Smooth muscle cell (in vitro differentiated cells): ENCODE measurements around the gene DUOX2. TPM values are rescaled to one million over a fixed set of nuclear protein-coding genes. Genes with fewer than 3 reads are reported as not detected.
"Not testable (repeated sequence)": the region's sequence is repeated elsewhere in the genome, so short reads cannot be mapped to it uniquely, and the experiment has no call there.

Experiments used
- DNase-seq: peaks from one replicate; lab custom pipeline; 2025; ENCODE audit not compliant: unreplicated experiment; lab: John Stamatoyannopoulos, UW
- H2AFZ ChIP-seq: fragments of 200-600 bp; sonication (generic); 2 replicates; pipeline ENCODE4 v1.6.0; 2016; ENCODE audit warnings: antibody characterized with exemption, low read depth, mild to moderate bottlenecking
- H3F3A ChIP-seq: fragments of 200-600 bp; sonication (generic); 2 replicates; pipeline ENCODE4 v1.6.0; 2017; ENCODE audit warnings: antibody characterized with exemption, low read depth
- H3K27ac ChIP-seq: fragments of 200-600 bp; sonication (generic); 2 replicates; pipeline ENCODE4 v1.5.1; 2016; ENCODE audit warnings: low read depth, mild to moderate bottlenecking
- H3K27me3 ChIP-seq: fragments of 200-600 bp; sonication (generic); 2 replicates; pipeline ENCODE4 v1.6.1; 2016; ENCODE audit warnings: low read depth, mild to moderate bottlenecking
- H3K36me3 ChIP-seq: fragments of 200-600 bp; sonication (generic); 2 replicates; pipeline ENCODE4 v1.5.1; 2016; ENCODE audit warnings: low read depth
- H3K4me1 ChIP-seq: fragments of 200-600 bp; sonication (generic); 2 replicates; pipeline ENCODE4 v1.5.1; 2016; ENCODE audit warnings: low read depth
- H3K4me2 ChIP-seq: fragments of 200-600 bp; sonication (generic); 2 replicates; pipeline ENCODE4 v1.6.0; 2016; ENCODE audit warnings: mild to moderate bottlenecking
- H3K4me3 ChIP-seq: fragments of 200-600 bp; sonication (generic); 2 replicates; pipeline ENCODE4 v1.5.1; 2016; ENCODE audit warnings: mild to moderate bottlenecking
- H3K79me2 ChIP-seq: fragments of 200-600 bp; sonication (generic); 2 replicates; pipeline ENCODE4 v1.6.0; 2016; ENCODE audit warnings: low read depth, mild to moderate bottlenecking
- H3K9ac ChIP-seq: fragments of 200-600 bp; sonication (generic); 2 replicates; pipeline ENCODE4 v1.6.0; 2016; ENCODE audit warnings: low read depth
- H3K9me3 ChIP-seq: fragments of 200-600 bp; sonication (generic); replicated peaks from 2 replicates; pipeline ENCODE4 v1.5.1; 2016; ENCODE audit warnings: low read depth
- H4K20me1 ChIP-seq: fragments of 200-600 bp; sonication (generic); 2 replicates; pipeline ENCODE4 v1.6.0; 2016; ENCODE audit warnings: low read depth
- CTCF ChIP-seq: fragments of 200-600 bp; sonication (generic); IDR thresholded peaks from 2 replicates; pipeline ENCODE4 v1.5.1; 2017; ENCODE audit warnings: borderline replicate concordance, mild to moderate bottlenecking, antibody characterized with exemption; ENCODE audit not compliant: insufficient read depth, poor library complexity, severe bottlenecking
- WGBS: methylation state at CpG from one replicate; pipeline ENCODE4 v1.1.7; 2016; ENCODE audit warnings: low lambda C conversion rate; 5-methylcytosine and 5-hydroxymethylcytosine counted together
- polyA plus RNA-seq: library from polyadenylated mRNA; unstranded; fragments of >200 nt; fragmentation: Nextera tagmentation; extraction: Ambion mirVana; gene quantifications from 2 replicates; pipeline ENCODE4 v1.2.1, GENCODE V29; 2016
- total RNA-seq: library from RNA; depleted of rRNA; stranded (reverse); fragments of >200 nt; gene quantifications from 2 replicates; pipeline ENCODE4 v1.2.3, GENCODE V29; 2014

DUOX2 gene
- total and polyA plus RNA-seq, 2 experiments from 2014 or later, result 0.34 to 1.4 TPM

- no peak overlapping the region for H3K27ac ChIP-seq
- no peak for TF ChIP-seq CTCF
Observed at GRCh38 chr15:45083223-45083622, 30.7 kb downstream of the DUOX2 start.

GRCh38 chr15:45082412-45082811 lies 31.6 kb downstream of the DUOX2 start:
- DNase-seq, H3F3A ChIP-seq, H3K27ac ChIP-seq, H2AFZ ChIP-seq, H3K79me2 ChIP-seq, H3K9ac ChIP-seq, H4K20me1 ChIP-seq, H3K4me1 ChIP-seq, H3K4me3 ChIP-seq, H3K36me3 ChIP-seq, H3K9me3 ChIP-seq: not testable (repeated sequence)
- Histone ChIP-seq H3K4me2 (peak overlapping the region; percentile 37), H3K27me3 (peaks cover 11% of the 10 kb centered on the region)
- WGBS, result 27% methylated on average over 10 of the region's 10 CpGs

More at GRCh38 chr15:45083223-45083622, 30.7 kb downstream of the DUOX2 start:
- no peak overlapping the region for H2AFZ ChIP-seq
- H3K27me3 ChIP-seq, result peaks cover 11% of the 10 kb centered on the region
- DNase-seq, result no peak
- H3K4me2 ChIP-seq, result no peak overlapping the region
- H3K9ac ChIP-seq, result no peak overlapping the region
- H3K4me1 ChIP-seq, result no peaks in the 10 kb centered on the region
- no peaks in the 10 kb centered on the region for H3K36me3 ChIP-seq
- no peaks in the 10 kb centered on the region for H4K20me1 ChIP-seq
- no peaks in the 10 kb centered on the region for H3K79me2 ChIP-seq
- no peaks in the 10 kb centered on the region for H3F3A ChIP-seq
- H3K4me3 ChIP-seq, result no peak overlapping the region
- no peaks in the 10 kb centered on the region for H3K9me3 ChIP-seq

- H3K9me3 ChIP-seq, H3K4me1 ChIP-seq, H3K4me3 ChIP-seq, H3K79me2 ChIP-seq, H3K27ac ChIP-seq, H2AFZ ChIP-seq, H3K9ac ChIP-seq, H3K4me2 ChIP-seq, H4K20me1 ChIP-seq, H3K27me3 ChIP-seq, DNase-seq, H3F3A ChIP-seq, H3K36me3 ChIP-seq: not testable (repeated sequence)
- 98% methylated on average over 3 of the region's 3 CpGs for whole genome bisulfite sequencing
Observed at GRCh38 chr15:45080593-45080992, 33.4 kb downstream of the DUOX2 start.

GRCh38 chr15:45079628-45080246 lies 34.2 kb downstream of the DUOX2 start:
- H3K4me2 ChIP-seq, H3K79me2 ChIP-seq, H2AFZ ChIP-seq, H3F3A ChIP-seq, H3K4me3 ChIP-seq, H3K9ac ChIP-seq, H4K20me1 ChIP-seq, H3K9me3 ChIP-seq, H3K27me3 ChIP-seq, H3K4me1 ChIP-seq, DNase-seq, H3K36me3 ChIP-seq: not testable (repeated sequence)
- 43% methylated on average over 5 of the region's 5 CpGs for WGBS
- peak overlapping the region; percentile 19 for H3K27ac ChIP-seq

GRCh38 chr15:45079201-45079600 lies 34.8 kb downstream of the DUOX2 start:
- H3K27ac ChIP-seq, result peak overlapping the region; percentile 19
- 80% methylated on average over 5 of the region's 5 CpGs for WGBS
- not testable (repeated sequence) for H3F3A ChIP-seq

GRCh38 chr15:45077391-45077790 lies 36.6 kb downstream of the DUOX2 start:
- not testable (repeated sequence) for H4K20me1 ChIP-seq, H3K9me3 ChIP-seq, H3K27me3 ChIP-seq, H3K4me1 ChIP-seq, H3K4me3 ChIP-seq, DNase-seq, H3K79me2 ChIP-seq, H3K27ac ChIP-seq, H3F3A ChIP-seq, H3K9ac ChIP-seq, H2AFZ ChIP-seq, H3K36me3 ChIP-seq, H3K4me2 ChIP-seq
- 82% methylated on average over 2 of the region's 2 CpGs for WGBS

More at GRCh38 chr15:45079201-45079600, 34.8 kb downstream of the DUOX2 start:
- H3K9me3 ChIP-seq, H3K27me3 ChIP-seq, H4K20me1 ChIP-seq, H3K9ac ChIP-seq, H3K4me1 ChIP-seq, H3K4me2 ChIP-seq, DNase-seq, H2AFZ ChIP-seq, H3K36me3 ChIP-seq, H3K4me3 ChIP-seq, H3K79me2 ChIP-seq: not testable (repeated sequence)

- H3K27ac ChIP-seq, H2AFZ ChIP-seq, H3K27me3 ChIP-seq, H3K36me3 ChIP-seq, H3K4me1 ChIP-seq, H3K9me3 ChIP-seq, H3K4me2 ChIP-seq, H3F3A ChIP-seq, DNase-seq, H3K4me3 ChIP-seq, H3K9ac ChIP-seq, H3K79me2 ChIP-seq, H4K20me1 ChIP-seq: not testable (repeated sequence)
- 100% methylated on average over 1 of the region's 9 CpGs for WGBS
Observed at GRCh38 chr15:45075440-45076320, 38.3 kb downstream of the DUOX2 start.
